Stimulated activated CD4-positive, alpha-beta T cell treated with anti-CD3 and anti-CD28 coated beads, Interleukin-1b, Interleukin-23, amount 100 ng/mL, for 48 hours (primary cell): Measurements from ENCODE around the gene NINJ2.
A peak's percentile ranks its signal among the peaks of the same experiment; 100 is the strongest.
"Not testable (repeated sequence)": the region's sequence is repeated elsewhere in the genome, so short reads cannot be mapped to it uniquely, and the experiment has no call there.

ENCODE experiments used
- DNase-seq: peaks from one replicate; pipeline ENCODE4 v3.0.0-alpha.2; 2020

NINJ2 gene, protein sequence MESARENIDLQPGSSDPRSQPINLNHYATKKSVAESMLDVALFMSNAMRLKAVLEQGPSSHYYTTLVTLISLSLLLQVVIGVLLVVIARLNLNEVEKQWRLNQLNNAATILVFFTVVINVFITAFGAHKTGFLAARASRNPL

DNA sequence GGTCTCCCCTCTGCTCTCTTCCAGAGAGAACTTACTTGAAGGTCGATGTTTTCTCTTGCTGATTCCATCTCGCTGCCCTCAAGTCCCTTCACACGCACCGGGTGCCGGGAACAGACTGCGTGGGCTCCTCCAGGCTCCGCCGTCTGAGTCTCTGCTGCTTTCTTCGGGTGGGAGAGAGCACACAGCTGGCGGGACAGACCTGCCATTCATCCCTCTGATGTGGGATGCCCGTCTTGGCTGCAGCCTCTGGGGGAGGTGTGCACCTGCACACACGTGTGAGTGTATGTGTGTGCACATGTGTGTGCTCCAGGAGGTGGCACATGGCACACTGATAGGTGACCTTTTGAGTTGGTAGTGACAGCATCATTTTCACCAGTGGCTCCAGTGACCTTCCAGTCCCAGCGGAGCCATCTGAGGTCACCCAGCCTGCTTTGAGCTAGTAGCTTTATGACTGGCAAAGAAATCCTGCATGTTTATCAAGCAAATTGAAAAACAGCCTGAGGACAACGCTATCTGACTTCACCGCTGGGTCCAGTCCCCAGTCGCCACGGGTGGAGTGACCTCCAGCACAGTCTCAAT, at the start of gene NINJ2:
Gene NINJ2 (minus strand): TSS at position 153 of the 579 bp plus-strand sequence. CDS start 85 bp downstream, at position 68.
- peak; percentile 24 for DNase-seq

DNA sequence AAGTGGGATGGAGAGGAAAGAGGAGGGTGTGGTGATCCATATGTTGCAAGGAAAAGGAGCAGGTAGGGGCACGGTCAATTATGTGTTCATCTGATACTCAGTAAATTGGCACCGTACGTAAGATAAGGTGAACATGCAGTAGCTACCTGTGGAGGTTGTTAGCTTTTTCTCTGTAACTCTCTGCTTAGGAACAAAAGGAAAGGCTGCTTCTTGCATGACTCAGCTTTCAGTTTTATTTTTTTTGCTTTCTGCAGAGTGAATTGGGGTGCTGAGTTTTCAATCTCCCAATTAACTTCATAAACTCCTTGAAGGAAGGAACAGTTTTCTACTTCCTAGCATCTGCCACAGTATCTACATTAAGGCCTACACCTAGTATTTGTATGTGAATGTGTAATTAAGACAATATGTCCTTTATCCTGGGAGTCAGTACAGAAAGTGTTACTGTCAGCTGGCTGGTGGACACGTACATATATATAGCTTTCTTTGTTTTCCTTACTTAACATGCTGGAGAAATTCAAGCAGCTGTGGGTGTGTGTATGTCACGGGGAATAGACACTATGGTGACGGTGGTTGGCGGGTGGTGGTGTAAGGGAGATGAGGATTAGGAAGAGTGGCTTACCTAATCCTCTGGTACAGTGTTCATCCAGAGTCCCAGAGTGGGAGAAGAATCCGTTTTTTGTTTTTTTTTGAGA, 49.1 kb upstream of the NINJ2 start:
- DNase-seq: no peak

DNA sequence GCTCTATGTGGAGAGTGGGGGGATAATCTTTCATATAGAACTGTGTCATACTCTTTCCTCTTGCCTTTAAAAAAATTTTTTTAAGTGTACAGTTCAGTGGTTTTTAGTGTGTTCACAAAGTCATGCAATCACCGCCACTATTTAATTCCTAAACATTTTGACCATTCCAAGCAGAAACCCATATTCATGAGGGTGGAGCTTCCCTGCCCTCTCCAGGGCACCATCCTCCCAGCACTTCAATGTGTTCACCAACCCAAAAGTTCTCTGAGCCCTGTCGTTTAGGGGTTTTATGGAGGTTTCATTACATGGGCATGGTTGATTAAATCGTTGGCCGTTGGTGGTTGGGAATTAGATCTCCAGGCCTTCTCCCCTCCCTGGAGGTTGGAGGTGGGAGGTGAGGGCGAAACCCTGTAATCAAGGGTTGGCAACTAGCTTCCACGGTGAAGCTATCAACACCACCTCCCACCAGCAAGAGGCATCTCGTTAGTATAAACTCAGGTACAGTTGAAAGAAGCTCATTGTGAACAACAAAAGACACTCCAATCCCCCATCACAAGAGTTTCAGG, 46.3 kb upstream of the NINJ2 start:
- DNase-seq: no peak

DNA sequence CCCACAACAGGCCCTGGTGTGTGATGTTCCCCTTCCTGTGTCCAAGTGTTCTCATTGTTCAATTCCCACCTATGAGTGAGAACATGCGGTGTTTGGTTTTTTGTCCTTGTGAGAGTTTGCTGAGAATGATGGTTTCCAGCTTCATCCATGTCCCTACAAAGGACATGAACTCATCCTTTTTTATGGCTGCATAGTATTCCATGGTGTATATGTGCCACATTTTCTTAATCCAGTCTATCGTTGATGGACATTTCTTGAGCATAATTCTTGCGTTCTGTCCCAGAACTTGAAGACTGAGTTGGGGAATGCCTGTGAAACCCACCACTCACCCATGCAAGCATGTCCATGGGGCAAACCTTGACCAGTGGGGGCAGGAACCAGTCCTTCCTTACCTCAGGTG, 44.8 kb upstream of the NINJ2 start:
- not testable (repeated sequence) for DNase-seq

DNA sequence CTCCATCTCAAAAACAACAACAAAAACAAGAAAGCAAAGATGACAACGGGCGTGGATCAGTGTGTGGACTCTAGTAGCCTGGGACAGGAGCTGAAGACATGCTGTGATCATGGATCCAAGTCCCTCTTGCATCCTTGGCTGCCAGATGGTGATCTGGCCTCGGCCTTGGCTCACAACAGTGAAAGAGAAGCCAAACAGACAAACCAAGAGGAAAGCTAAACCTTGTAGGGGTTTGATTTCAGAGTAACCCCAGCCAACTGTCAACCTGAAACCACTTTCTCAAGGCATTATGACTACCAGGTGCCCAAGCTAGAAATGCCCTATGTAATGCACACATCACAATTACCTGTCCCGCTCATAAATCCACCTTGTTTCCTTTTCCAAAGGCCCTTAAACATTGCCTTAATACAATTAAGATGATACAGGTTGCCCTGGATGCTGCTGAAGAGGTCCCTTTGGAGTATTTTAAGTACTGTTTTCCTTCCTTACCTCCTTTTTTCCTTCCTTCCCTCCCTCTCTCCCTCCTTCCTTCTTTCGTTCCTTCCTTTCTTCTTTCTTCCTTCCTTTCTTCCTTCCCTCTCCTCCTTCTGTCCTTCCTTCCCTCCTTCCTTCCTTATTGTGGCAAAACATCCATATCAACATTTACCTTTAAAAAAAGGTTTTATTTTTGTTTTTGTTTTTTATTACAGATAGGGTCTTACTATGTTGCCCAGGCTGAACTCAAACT, 41.4 kb upstream of the NINJ2 start:
- no peak for DNase-seq

DNA sequence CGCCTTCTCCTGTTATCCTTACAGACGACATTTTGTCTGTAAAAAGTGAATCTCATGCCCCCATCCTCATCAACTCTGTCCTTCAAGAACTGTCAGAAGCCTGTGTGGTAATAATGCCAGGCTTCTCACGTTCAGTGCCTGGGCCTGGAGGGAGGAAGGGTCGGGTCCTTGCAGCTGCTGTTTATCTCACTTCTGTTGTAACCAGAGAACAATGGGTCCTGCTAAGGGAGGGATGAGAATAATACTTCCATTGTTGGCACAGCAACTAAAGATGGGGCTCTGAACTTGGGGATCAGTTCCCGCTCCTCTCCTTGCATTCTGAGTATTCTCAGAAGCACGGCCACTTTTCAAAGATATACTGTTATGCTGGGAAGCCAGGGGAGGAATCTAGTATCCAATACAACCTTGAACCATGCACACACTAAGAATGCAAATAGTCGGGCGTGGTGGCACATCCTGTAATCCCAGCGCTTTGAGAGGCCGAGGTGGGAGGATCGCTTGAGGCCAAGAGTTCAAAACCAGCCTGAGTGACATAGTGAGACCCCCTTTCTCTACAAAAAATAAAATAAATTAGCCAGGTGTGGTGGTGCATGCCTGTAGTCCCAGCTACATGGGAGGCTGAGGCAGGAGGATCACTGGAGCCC, 38.8 kb upstream of the NINJ2 start:
- no peak for DNase-seq

DNA sequence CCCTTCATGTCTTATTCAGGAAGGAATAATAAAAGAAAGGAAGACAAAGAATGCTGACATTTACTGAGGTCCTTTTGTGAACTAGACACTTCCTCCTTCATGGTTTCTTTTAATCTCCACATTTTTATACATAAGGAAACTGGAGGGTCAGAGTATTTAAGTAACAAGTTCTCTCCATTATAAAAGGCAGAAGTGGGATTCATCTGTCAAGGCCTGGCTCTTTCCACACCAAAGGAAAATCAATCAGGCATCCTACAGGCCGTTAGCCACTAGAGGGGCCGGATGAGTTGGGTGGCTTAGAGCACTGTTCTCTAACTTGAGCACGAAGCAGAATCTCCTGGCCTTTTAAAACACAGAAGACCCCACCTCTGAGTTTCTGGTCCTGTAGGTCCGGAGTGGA, 36.8 kb upstream of the NINJ2 start:
- DNase-seq: no peak

DNA sequence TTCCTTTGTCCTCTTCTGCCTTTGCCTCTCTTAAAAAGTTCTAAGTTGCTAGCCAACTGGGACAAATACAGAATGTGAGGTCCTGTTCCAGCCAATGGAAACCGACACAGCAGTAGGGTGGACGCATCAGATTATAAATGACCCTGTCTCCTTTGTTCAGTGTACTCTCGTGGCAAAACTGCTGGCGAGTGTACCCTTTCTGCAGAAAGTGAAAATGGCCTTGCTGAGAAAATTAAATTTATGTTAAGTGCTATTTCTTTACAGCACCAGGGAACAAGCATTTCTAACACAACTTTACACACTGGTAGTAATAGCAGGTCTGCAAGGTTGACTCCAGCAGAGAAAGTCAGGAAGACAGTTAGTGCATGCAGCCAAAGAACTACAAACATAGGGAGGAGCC, 35.0 kb upstream of the NINJ2 start:
- DNase-seq: not testable (repeated sequence)

DNA sequence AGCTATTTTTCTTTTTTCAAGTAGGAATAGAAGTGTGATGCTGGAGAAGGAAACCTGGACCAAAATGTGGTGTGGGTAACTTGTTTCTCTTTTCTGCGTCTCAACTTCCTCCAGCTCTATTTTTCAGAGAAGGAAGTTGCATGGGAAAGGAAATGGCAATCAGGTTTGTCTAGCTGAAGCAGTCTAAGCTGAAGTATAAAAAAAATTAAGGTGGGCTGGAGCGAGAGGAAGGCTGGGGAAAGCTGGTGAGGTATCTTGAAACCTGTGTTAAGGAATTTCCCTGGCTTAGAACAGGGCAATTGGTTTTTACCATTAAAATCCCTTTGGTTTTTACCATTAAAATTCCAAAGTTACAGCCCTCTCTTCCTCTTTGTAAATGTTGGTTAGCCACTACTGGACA, 34.2 kb upstream of the NINJ2 start:
- no peak for DNase-seq

DNA sequence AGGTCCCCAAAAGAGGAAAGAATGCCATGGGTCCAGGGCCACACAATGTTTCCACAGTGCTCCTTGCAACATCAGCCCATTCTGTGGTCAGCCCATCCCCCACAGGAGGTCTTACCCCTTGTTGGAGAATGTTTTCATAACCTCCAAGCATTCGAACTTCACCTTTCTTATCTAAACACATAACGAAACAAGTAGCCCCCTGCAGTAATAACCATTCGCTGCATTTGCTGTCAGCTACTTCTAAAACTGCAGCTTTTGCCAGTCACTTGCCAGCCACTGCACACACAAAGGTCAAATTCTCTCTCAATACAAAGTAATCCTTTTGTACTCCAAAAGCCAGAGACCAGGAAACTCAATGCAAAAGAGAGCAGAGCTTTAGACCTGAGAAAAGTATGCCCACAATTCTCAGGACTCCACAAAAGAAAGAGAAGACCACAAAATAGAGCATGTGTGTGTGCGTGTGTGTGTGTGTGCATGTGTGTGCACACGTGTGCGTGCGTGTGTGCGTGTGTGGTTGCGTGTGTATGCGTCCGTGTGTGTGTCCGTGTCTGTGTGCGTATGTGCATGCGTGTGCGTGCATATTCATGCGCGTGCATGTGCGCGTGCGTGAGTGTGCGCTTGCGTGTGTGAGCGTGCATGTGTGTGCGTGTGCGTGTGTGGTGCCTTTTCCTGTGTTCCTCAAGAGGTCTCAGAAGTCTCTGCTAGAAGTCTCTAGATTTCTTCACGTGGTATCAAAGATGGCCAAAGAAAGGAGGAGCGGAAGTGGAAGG, 31.7 kb upstream of the NINJ2 start:
- DNase-seq: no peak

DNA sequence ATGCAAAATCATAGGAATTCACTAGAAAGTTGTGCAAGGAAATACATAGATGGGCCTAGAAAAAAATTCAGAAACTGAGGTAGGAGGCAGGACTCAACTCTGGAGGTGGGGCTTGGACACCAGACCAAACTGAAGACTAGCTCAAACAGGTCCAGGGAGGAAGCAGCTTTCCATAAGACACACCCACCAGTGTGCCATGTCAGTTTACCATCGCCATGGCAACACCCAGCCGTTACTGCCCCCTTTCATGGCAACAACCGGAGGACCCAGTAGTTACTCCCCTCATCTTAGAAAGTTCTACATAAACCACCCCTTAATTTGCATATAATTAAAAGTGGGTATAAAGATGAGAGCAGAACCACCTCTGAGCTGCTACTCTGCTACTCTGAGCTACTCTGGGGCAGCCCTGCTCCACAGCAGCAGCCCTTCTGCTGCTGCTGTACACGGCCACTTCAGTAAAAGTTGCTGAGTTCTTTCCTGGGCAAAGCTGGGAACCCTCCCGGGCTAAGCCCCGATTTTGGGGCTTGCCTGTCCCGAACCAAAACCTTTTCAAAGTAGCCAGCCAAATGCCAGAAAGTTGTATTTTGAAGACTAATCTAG, 30.8 kb upstream of the NINJ2 start:
- no peak for DNase-seq

DNA sequence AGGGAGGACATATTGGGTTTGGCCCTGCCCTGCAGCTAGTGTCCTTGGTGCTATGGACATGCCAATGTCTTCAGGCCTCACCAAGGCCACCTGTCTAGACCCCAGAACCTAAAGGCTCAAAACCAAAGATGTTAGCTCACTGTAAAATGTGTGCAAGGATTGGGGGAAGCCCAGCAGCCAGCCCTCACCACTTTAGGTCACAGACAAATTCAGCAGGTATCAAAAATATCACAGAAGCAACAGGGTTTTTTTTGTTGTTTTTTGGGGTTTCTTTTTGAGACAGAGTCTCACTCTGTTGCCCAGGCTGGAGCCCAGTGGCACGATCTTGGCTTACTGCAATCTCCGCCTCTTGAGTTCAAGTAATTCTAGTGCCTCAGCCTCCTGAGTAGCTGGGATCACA, 29.0 kb upstream of the NINJ2 start:
- DNase-seq: no peak

DNA sequence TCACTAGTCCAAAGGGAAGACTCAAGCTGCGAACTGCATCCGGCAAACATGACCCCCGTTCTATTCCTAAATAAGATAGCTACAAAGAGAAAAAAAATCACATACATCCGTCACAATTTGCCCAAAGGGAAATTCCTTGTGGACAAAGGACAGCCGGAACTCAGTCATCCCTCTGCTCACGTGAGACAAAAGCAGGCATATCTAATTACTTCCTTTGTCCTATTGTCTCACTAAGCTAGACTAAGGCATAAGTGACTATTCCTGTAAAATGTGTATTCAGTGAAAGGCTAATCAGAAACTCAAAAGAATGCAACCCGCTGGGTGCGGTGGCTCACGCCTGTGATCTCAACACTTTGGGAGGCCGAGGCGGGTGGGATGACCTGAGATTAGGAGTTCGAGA, 27.2 kb upstream of the NINJ2 start:
- no peak for DNase-seq

DNA sequence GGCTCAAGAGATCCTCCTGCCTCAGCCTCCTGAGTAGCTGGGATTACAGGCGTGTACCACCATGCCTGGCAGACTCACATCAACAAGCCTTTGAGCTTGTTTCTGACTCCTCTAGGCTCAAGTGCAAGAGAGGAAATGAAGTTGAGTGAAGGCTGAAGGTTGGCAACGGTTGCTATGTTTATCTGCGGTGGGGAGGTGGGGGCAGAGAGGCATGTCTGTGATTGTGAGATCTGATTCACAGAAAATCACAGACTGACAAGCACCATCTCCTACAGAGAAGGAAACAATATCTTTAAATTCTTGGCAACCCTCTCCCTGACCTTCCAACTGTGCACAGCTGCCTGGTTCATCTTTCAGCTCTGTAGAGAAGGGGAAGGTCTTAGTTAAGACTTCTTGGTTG, 22.1 kb upstream of the NINJ2 start:
- DNase-seq: peak; percentile 74

DNA sequence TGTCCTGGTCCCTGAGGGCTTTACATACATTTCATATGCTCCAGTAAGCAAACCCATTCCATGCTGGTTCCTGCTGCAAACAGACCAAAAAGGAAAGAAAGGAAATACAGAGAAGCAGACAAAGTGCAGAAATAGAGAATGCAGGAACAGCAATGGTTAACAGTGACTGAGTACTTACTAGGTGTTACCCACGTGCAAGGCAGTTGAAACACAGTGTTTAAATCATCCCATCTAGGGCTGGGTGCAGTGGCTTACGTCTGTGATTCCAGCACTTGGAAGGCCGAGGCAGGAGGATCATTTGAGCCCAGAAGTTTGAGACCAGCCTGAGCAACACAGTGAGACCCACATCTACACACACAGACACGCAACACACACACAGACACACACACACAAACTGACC, 21.2 kb upstream of the NINJ2 start:
- DNase-seq: no peak

DNA sequence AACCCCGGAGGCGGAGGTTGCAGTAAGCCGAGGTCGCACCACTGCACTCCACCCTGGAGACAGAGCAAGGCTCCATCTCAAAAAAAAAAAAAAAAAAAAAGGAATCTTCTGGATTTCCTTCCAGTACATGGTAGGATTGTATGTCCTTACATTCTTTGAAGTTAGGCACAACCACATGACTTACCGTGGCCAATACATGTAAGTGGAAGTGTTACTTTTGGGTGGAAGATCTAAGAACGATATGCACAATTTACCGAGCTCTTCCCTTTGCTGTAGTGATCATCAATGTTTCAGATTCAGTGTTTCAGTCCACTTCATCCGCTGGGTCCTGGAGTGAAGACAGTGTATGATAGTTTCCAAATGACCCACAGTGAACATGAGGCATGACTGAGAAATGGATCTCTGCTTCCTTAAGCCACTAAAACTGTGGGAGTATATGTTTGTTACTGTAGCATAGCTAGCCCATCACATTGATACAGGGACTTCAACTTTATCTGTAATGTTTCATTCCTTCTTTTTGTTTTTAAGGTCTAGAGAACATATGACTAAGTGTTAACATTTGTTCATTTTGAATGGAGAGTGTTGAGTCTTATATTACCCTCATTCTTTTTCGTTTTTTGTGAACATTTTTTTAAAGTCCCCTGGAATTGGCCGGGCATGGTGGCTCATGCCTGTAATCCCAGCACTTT, 18.5 kb upstream of the NINJ2 start:
- no peak for DNase-seq

DNA sequence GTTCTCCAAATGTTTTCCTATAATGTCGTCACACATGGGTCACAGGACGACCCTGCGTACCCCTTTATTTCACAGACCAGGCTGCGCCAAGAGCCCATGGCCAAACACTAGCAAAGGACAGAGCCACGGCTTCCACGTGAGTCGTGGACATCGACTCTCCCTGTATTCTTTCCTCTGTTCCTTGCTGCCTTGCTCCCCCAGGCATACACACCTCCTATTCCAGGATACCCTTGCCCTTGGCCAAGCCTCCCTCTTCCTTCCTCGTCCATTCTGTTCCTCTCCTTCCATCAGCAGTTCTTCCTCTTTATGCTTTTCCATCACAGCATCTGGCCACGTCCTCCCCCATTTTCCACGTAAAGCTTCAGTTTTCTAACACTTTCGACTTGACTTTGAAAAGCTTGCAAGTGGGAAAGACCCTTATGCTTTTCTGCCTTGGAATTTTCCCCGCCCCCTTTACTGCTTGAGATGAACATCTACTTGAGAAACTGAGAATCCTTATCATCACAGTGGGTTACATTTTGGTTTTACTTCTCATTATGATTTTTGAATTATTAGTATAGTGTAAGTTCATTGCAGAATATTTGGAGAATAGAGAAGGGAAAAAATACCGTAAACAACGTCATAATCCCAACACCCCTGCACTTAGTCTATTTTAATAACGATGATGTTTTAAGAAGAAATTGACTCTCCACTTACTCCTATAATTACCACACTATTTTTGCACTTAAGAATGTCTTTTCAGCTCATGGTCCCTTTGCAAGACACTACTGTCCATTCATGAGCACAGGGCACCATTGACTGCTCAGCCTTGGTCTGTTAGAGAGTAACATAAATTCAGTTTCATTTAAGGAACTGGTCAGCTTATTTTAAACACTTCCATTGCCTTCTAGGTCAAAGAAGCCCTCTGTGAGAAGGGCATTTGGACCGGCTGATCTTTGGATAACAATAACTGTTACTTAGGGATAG, 15.8 kb upstream of the NINJ2 start:
- no peak for DNase-seq

DNA sequence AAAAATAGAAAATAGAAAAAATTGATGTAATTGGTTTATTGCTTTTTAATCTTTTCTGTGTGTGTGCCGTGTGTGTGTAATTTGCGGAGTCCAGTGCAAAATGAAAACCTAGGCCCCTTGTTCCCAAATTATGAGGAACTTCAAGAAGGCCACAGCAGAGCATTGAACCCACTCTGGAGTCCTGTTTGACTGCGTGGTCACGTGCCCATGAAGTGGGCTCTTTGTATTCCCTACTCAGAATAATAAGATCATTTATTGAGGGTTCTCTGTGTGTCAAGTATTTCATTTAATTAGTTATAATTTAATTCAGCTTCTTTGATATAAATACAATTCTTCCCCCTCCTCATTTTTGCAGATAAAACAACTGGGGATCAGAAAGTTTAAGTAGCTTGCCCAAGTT, 12.3 kb upstream of the NINJ2 start:
- no peak for DNase-seq

DNA sequence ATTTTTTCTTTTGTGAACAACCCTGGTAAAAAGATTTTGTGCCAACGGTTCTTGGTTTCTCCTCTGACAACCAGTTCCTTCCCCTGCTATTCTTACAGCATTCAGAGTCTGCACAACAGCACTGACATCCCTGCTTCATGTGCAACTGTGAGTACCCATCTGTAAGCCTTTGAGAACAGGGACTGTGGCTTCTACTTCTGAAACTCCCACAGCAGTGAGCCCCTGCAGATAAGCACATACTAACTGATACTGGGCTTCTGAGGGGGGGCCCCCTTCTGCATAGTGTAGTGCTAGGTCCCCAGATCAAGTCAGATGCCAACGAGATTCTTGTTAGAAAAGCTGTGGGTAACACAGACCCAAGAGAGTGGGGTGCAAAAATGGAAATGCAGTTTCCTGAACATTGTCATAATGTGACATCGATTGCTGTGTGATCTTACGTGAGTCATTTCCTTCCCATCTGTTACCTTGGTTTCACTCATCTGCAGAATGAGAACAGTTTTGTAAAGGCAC, 11.1 kb upstream of the NINJ2 start:
- DNase-seq: peak; percentile 89

DNA sequence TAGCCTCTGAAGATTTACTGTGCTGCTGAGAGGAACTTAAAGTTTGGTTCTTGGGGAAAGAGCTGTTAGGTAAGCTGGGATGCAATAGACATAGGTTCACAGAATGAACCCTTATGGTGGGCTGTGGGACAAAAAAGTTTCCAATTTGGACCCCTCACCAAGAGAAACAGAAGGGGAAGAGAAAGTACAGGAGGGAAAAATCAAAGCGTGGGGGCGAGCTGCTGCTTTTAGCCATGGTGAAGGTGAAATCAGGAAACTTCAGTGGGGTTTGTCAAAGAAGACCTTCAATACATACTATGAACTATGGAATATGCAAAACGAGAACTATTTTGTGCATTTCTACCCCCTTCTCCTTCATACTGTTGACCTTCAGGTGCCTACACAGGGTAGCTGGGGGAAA, 10.6 kb upstream of the NINJ2 start:
- no peak for DNase-seq
